ENCODE measurements around the gene DNAH7.

DNA sequence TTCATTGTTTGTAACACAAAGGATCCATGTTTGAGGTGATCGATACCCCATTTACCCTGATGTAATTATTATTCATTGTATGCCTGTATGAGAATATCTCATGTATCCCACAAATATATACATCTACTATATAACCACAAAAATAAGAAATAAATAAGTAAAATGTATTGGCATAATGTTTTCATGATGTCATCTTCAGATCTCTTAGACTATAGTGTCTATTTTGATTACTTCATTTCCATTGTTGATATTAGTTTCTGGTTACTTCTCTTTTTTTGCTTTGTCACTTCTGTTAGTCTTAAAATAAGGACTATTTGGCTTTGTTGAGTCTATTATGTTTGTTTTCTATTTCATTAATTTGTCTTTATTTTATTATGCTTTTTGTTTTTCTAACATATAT, 301.9 kb downstream of the DNAH7 start:
- TF ChIP-seq, protein P1, sequence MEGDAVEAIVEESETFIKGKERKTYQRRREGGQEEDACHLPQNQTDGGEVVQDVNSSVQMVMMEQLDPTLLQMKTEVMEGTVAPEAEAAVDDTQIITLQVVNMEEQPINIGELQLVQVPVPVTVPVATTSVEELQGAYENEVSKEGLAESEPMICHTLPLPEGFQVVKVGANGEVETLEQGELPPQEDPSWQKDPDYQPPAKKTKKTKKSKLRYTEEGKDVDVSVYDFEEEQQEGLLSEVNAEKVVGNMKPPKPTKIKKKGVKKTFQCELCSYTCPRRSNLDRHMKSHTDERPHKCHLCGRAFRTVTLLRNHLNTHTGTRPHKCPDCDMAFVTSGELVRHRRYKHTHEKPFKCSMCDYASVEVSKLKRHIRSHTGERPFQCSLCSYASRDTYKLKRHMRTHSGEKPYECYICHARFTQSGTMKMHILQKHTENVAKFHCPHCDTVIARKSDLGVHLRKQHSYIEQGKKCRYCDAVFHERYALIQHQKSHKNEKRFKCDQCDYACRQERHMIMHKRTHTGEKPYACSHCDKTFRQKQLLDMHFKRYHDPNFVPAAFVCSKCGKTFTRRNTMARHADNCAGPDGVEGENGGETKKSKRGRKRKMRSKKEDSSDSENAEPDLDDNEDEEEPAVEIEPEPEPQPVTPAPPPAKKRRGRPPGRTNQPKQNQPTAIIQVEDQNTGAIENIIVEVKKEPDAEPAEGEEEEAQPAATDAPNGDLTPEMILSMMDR (IDR thresholded peaks at IDR 0.05) = no peak
- no peak for TF ChIP-seq POLR2AphosphoS5 (IDR thresholded peaks at IDR 0.05)
